GM23338 (cell line): ENCODE data around the gene ZBTB12. TPM values are rescaled to one million over a fixed set of nuclear protein-coding genes. Genes with fewer than 3 reads are reported as not detected.

Experiments
- ATAC-seq: fragments of 200-7000 bp; cut with Tn5 transposase; 3 replicates; pipeline ENCODE4 v1.9.1; 2020
- DNase-seq: peaks from one replicate; pipeline ENCODE4 v3.0.0-alpha.2; 2015; ENCODE audit warnings: low spot score
- H2AFZ ChIP-seq: fragments of 200-600 bp; sonication (generic); 2 replicates; pipeline ENCODE4 v1.8.0; 2016; ENCODE audit warnings: antibody characterized with exemption, mild to moderate bottlenecking, moderate library complexity
- H3F3A ChIP-seq: fragments of 200-600 bp; sonication (generic); replicated peaks from 2 replicates; pipeline ENCODE4 v1.8.0; 2017; ENCODE audit warnings: antibody characterized with exemption, mixed run types, low read depth
- H3K27ac ChIP-seq: fragments of 200-600 bp; sonication (generic); 2 replicates; pipeline ENCODE4 v1.6.1; 2016; ENCODE audit warnings: low read depth
- H3K27me3 ChIP-seq: fragments of 200-600 bp; sonication (generic); 2 replicates; pipeline ENCODE4 v1.8.0; 2016; ENCODE audit warnings: mild to moderate bottlenecking, mixed run types, moderate library complexity; ENCODE audit not compliant: insufficient read depth
- H3K36me3 ChIP-seq: fragments of 200-600 bp; sonication (generic); 2 replicates; pipeline ENCODE4 v1.8.0; 2016; ENCODE audit warnings: mild to moderate bottlenecking; ENCODE audit not compliant: insufficient read depth
- H3K4me1 ChIP-seq: fragments of 200-600 bp; sonication (generic); 2 replicates; pipeline ENCODE4 v1.8.0; 2016; ENCODE audit warnings: mild to moderate bottlenecking, moderate library complexity; ENCODE audit not compliant: insufficient read depth
- H3K4me2 ChIP-seq: fragments of 200-600 bp; sonication (generic); 2 replicates; pipeline ENCODE4 v1.7.1; 2017; ENCODE audit warnings: mixed run types
- H3K4me3 ChIP-seq: fragments of 200-600 bp; sonication (generic); 2 replicates; pipeline ENCODE4 v1.6.1; 2016; ENCODE audit warnings: mixed run types
- H3K79me2 ChIP-seq: fragments of 200-600 bp; sonication (generic); replicated peaks from 2 replicates; pipeline ENCODE4 v1.8.0; 2017; ENCODE audit warnings: mild to moderate bottlenecking; ENCODE audit not compliant: insufficient read depth
- H3K9me2 ChIP-seq: fragments of 200-600 bp; sonication (generic); 2 replicates; pipeline ENCODE4 v1.8.0; 2017; ENCODE audit not compliant: insufficient read depth
- H4K20me1 ChIP-seq: fragments of 200-600 bp; sonication (generic); replicated peaks from 2 replicates; pipeline ENCODE4 v1.8.0; 2017; ENCODE audit warnings: mild to moderate bottlenecking; ENCODE audit not compliant: insufficient read depth
- H3K27ac Mint-ChIP-seq: 2 replicates; pipeline ENCODE4 v1.8.0; 2020; ENCODE audit warnings: inconsistent platforms, mild to moderate bottlenecking, moderate library complexity, mixed read lengths
- H3K27me3 Mint-ChIP-seq: 3 replicates; pipeline ENCODE4 v1.8.0; 2022; ENCODE audit warnings: low read depth, mild to moderate bottlenecking, moderate library complexity, mixed read lengths, inconsistent platforms; ENCODE audit not compliant: insufficient read depth, poor library complexity
- H3K36me3 Mint-ChIP-seq: 3 replicates; pipeline ENCODE4 v1.8.0; 2021; ENCODE audit warnings: low read depth, mild to moderate bottlenecking, inconsistent platforms, moderate library complexity, mixed read lengths
- H3K4me1 Mint-ChIP-seq: 3 replicates; pipeline ENCODE4 v1.8.0; 2020; ENCODE audit warnings: mild to moderate bottlenecking, inconsistent platforms, mixed read lengths
- H3K4me3 Mint-ChIP-seq: 3 replicates; pipeline ENCODE4 v1.8.0; 2021; ENCODE audit warnings: moderate library complexity, mild to moderate bottlenecking, inconsistent platforms, mixed read lengths
- H3K9me3 Mint-ChIP-seq: 3 replicates; pipeline ENCODE4 v1.8.0; 2020; ENCODE audit warnings: moderate library complexity, mild to moderate bottlenecking, inconsistent platforms, mixed read lengths
- CREB1 ChIP-seq: fragments of 250-450 bp; sonication (Bioruptor Pico); IDR thresholded peaks from 2 replicates; pipeline ENCODE4 v1.5.0; 2020; ENCODE audit warnings: low read depth, mild to moderate bottlenecking, moderate library complexity
- EZH2 ChIP-seq: fragments of 200-600 bp; sonication (generic); IDR thresholded peaks from one replicate; pipeline ENCODE4 v1.8.0; 2017; ENCODE audit warnings: antibody characterized with exemption, mild to moderate bottlenecking, low read depth; ENCODE audit not compliant: unreplicated experiment
- EZH2phosphoT487 ChIP-seq: fragments of 200-600 bp; sonication (generic); IDR thresholded peaks from one replicate; pipeline ENCODE4 v1.8.1; 2018; ENCODE audit warnings: antibody characterized with exemption; ENCODE audit not compliant: unreplicated experiment
- JUNB ChIP-seq: IDR thresholded peaks from one replicate; pipeline ENCODE4 v1.6.1; 2016; ENCODE audit warnings: antibody characterized with exemption; ENCODE audit not compliant: unreplicated experiment
- NANOG ChIP-seq: IDR thresholded peaks from 2 replicates; pipeline ENCODE4 v1.6.1; 2016; ENCODE audit warnings: antibody characterized with exemption, borderline replicate concordance
- POLR2AphosphoS5 ChIP-seq: IDR thresholded peaks from 2 replicates; pipeline ENCODE4 v1.6.1; 2016; ENCODE audit warnings: antibody characterized with exemption, low read depth
- STAT1 ChIP-seq: IDR thresholded peaks from one replicate; pipeline ENCODE4 v1.6.1; 2016; ENCODE audit warnings: antibody characterized with exemption; ENCODE audit not compliant: unreplicated experiment
- ZNF114 ChIP-seq: fragments of 250-450 bp; sonication (Bioruptor Pico); IDR thresholded peaks from 2 replicates; pipeline ENCODE4 v1.5.0; 2020; ENCODE audit warnings: mild to moderate bottlenecking, moderate library complexity
- ZNF331 ChIP-seq: fragments of 250-450 bp; sonication (Bioruptor Pico); IDR thresholded peaks from 2 replicates; pipeline ENCODE4 v1.5.0; 2020; ENCODE audit warnings: low read depth, mild to moderate bottlenecking, moderate library complexity
- polyA plus RNA-seq: library from polyadenylated mRNA; unstranded; fragments of >200 nt; fragmentation: Nextera tagmentation; extraction: Ambion mirVana; gene quantifications from 2 replicates; pipeline ENCODE4 v1.2.1, GENCODE V29; 2016
- total RNA-seq: library from RNA; depleted of rRNA; stranded (reverse); fragments of >200 nt; shearing (Covaris generic); gene quantifications from 2 replicates; pipeline ENCODE4 v1.2.3, GENCODE V29; 2014
- TF ChIP-seq, protein P1 (sequence below), 2 experiments: fragments of 200-600 bp in 1 of 2; sonication (generic) in 1 of 2; conservative IDR thresholded peaks; 2 replicates each; pipeline versions ENCODE4 v1.5.1 to v1.6.1; 2016 to 2017; ENCODE audit warnings: antibody characterized with exemption in 2 of 2, low read depth in 2 of 2, mild to moderate bottlenecking in 2 of 2, moderate library complexity in 1 of 2
- TF ChIP-seq, protein P2 (sequence below): IDR thresholded peaks from 2 replicates; pipeline ENCODE4 v1.6.1; 2016; ENCODE audit warnings: antibody characterized with exemption
- TF ChIP-seq, protein P3 (sequence below): IDR thresholded peaks from one replicate; pipeline ENCODE4 v1.6.1; 2018; ENCODE audit warnings: antibody characterized with exemption; ENCODE audit not compliant: unreplicated experiment

ZBTB12 gene
- total and polyA plus RNA-seq, 2 experiments from 2014 or later, result 0.18 to 14.4 TPM

DNA sequence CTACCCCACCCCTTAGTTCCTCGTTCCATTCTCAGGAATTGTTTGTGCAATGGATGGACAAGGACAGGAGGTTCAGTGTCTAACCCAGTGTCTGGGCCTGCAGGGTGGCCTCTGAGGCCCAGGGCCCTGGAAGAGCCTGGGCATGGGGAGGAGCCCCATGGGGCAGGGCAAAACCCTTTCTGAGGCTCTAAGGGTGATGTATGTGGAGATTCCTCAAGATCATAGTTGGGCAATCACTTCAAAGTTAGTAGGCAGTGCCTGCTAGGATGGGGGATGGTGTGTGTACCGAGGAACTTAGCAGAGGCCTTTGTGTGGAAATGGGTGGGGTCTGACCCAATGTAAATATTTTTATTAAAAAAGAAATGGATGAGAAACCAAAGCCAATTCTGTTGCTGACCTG lies 18.9 kb upstream of the ZBTB12 start (continued):
- no peak for TF ChIP-seq POLR2AphosphoS5
- no peak for TF ChIP-seq EZH2phosphoT487
- TF ChIP-seq ZNF114, result no peak

DNA sequence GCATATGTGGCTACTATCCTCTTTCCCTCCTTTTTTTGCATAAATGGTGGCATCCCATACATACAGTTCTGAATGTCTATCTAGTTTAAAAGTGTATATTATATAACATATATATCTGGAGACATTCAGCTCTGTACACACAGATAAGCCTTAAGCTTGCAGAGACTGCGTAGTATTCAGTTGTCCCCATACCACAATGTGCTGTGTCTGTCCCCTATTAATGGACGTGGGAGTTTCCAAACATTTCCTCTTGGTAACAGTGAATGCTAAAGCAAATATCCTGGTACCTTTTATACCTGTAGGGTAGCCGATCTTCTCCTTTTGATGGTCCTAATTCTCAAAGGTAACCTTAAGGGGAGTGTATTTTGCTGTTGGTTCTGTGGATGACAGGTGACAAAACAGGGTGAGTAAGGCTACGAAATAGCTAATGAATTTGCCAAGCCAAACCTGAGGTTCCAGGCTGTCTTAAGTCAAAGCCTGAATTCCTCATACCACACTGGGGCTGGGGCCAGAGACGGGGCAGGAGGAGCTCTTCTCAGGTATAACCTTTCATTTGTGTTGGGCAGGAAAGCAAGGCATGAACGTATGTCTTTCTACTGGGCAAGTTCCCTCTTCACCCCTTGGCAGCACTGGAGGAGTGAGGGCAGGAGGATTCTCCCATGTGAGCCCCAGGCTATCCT lies 17.9 kb upstream of the ZBTB12 start:
- H3K9me3 Mint-ChIP-seq, result no peaks in the 10 kb centered on the region
- no peaks in the 10 kb centered on the region for H3K27me3 ChIP-seq
- H2AFZ ChIP-seq, result no peak overlapping the region
- H4K20me1 ChIP-seq, result no peaks in the 10 kb centered on the region
- no peak overlapping the region for H3K27ac ChIP-seq
- no peaks in the 10 kb centered on the region for H3K4me1 ChIP-seq
- DNase-seq, result no peak
- H3K36me3 ChIP-seq, result no peaks in the 10 kb centered on the region
- H3K79me2 ChIP-seq, result no peaks in the 10 kb centered on the region
- H3K4me2 ChIP-seq, result no peak overlapping the region
- no peaks in the 10 kb centered on the region for H3K36me3 Mint-ChIP-seq
- peaks cover 6% of the 10 kb centered on the region for H3K27me3 Mint-ChIP-seq
- no peak overlapping the region for H3K4me3 Mint-ChIP-seq
- no peak overlapping the region for H3K27ac Mint-ChIP-seq
- no peak overlapping the region for H3K4me3 ChIP-seq
- no peaks in the 10 kb centered on the region for H3F3A ChIP-seq
- H3K9me2 ChIP-seq, result no peaks in the 10 kb centered on the region
- H3K4me1 Mint-ChIP-seq, result no peaks in the 10 kb centered on the region; the same call in 2 of the 3 replicates
- ATAC-seq, result no peak
- TF ChIP-seq, protein P1, sequence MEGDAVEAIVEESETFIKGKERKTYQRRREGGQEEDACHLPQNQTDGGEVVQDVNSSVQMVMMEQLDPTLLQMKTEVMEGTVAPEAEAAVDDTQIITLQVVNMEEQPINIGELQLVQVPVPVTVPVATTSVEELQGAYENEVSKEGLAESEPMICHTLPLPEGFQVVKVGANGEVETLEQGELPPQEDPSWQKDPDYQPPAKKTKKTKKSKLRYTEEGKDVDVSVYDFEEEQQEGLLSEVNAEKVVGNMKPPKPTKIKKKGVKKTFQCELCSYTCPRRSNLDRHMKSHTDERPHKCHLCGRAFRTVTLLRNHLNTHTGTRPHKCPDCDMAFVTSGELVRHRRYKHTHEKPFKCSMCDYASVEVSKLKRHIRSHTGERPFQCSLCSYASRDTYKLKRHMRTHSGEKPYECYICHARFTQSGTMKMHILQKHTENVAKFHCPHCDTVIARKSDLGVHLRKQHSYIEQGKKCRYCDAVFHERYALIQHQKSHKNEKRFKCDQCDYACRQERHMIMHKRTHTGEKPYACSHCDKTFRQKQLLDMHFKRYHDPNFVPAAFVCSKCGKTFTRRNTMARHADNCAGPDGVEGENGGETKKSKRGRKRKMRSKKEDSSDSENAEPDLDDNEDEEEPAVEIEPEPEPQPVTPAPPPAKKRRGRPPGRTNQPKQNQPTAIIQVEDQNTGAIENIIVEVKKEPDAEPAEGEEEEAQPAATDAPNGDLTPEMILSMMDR (conservative IDR thresholded peaks at IDR 0.05; ENCODE audit: low read depth in 2 of 2), result no peak
- TF ChIP-seq ZNF114, result no peak
- TF ChIP-seq POLR2AphosphoS5, result no peak
- TF ChIP-seq, protein P2, sequence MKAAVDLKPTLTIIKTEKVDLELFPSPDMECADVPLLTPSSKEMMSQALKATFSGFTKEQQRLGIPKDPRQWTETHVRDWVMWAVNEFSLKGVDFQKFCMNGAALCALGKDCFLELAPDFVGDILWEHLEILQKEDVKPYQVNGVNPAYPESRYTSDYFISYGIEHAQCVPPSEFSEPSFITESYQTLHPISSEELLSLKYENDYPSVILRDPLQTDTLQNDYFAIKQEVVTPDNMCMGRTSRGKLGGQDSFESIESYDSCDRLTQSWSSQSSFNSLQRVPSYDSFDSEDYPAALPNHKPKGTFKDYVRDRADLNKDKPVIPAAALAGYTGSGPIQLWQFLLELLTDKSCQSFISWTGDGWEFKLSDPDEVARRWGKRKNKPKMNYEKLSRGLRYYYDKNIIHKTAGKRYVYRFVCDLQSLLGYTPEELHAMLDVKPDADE, result no peak
- no peak for TF ChIP-seq EZH2
- TF ChIP-seq JUNB, result no peak
- no peak for TF ChIP-seq ZNF331 (CRISPR knock-in tag)
- no peak for TF ChIP-seq CREB1 (CRISPR knock-in tag)
- TF ChIP-seq, protein P3, sequence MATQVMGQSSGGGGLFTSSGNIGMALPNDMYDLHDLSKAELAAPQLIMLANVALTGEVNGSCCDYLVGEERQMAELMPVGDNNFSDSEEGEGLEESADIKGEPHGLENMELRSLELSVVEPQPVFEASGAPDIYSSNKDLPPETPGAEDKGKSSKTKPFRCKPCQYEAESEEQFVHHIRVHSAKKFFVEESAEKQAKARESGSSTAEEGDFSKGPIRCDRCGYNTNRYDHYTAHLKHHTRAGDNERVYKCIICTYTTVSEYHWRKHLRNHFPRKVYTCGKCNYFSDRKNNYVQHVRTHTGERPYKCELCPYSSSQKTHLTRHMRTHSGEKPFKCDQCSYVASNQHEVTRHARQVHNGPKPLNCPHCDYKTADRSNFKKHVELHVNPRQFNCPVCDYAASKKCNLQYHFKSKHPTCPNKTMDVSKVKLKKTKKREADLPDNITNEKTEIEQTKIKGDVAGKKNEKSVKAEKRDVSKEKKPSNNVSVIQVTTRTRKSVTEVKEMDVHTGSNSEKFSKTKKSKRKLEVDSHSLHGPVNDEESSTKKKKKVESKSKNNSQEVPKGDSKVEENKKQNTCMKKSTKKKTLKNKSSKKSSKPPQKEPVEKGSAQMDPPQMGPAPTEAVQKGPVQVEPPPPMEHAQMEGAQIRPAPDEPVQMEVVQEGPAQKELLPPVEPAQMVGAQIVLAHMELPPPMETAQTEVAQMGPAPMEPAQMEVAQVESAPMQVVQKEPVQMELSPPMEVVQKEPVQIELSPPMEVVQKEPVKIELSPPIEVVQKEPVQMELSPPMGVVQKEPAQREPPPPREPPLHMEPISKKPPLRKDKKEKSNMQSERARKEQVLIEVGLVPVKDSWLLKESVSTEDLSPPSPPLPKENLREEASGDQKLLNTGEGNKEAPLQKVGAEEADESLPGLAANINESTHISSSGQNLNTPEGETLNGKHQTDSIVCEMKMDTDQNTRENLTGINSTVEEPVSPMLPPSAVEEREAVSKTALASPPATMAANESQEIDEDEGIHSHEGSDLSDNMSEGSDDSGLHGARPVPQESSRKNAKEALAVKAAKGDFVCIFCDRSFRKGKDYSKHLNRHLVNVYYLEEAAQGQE, result no peak
- no peak for TF ChIP-seq STAT1
- TF ChIP-seq NANOG, result no peak
- TF ChIP-seq EZH2phosphoT487, result no peak
